ENCODE measurements around the gene TNNI2.

Gene TNNI2

DNA sequence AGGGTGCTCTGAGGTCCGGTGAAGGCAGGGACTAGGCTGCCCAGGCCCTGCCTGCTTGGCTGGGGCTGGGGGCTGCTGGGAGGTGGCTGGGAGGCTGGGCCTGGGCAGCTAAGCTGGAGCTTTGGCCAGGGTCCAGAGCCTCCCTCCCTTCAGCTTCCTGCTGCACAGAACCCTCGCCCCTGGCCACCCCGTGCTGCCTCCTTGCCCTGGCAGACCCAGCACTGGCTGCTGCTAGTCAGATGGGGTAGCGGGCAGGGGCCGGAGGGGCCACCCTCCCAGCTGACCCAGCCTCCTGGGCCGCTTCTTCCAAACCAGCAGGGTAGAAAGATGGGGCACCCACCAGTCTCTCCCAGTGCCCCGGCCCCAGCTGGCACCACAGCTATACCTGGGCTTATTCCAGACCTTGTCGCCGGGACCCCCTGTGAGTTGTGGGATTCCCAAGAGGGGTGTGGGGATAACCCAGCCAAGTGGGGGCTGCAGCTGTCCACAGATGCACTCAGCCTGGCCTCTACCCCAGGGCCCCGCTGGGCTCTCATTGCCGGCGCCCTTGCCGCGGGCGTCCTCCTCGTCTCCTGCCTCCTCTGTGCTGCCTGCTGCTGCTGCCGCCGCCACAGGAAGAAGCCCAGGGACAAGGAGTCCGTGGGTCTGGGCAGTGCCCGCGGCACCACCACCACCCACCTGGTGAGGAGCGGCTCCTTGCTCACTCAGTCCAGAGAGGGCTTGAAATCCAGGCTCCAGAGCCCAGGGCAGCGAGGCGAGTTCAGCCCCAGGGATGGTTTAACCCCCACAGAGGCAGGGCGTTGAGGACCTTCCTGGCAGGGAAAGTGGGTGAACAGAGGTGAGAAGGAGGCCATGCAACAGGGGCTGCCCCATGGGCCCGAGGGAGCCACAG, 3.8 kb upstream of the TNNI2 start, which contains the start of gene SYT8:
Gene SYT8 (plus strand): TSS at position 212 of the 892 bp plus-strand sequence. CDS start 116 bp downstream, at position 328.
- DNase-seq, result no peak

- DNase-seq, result no peak
These were observed 3.1 kb upstream of the TNNI2 start for GRCh38 chr11:1835671-1836010.

GRCh38 chr11:1836011-1836945, 2.5 kb upstream of the TNNI2 start:
- no peak for DNase-seq

DNA sequence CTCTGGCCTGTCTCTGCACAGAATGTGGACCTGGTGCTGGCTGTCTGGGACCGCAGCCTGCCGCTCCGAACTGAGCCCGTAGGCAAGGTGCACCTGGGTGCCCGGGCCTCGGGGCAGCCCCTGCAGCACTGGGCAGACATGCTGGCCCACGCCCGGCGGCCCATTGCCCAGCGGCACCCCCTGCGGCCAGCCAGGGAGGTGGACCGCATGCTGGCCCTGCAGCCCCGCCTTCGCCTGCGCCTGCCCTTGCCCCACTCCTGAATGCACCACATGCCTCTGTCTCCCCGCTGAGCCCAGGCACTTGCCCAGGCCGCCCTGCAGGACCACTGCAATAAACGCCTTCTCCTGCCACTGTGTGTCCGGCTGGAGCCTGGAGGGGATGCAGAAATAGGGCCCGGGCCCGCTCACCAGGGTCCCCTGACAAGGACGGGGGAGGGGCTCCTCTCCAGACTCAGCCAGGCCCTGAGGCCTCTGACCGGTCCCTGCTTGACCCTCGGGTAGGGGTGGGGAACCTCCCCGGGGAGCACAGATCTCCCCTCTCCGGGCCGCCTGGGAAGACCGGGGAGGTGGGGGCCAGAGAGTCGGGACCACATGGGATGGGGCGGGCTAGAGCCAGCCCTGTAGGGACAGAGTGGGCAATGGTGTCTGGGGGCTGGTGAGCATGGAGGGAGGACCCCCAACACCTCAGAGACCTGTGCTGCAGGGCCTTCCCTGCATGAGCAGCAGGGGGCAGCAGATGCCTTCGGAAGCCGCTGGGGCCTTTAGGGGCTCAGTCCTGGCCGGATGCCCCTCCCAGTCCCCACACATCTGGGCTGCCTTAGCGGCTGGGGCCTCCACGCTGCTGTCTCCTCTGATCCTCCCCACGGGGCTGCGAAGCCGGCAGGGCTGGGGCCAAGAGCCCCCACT, 1.4 kb upstream of the TNNI2 start:
- peak; percentile 79 to 83 for DNase-seq

DNA sequence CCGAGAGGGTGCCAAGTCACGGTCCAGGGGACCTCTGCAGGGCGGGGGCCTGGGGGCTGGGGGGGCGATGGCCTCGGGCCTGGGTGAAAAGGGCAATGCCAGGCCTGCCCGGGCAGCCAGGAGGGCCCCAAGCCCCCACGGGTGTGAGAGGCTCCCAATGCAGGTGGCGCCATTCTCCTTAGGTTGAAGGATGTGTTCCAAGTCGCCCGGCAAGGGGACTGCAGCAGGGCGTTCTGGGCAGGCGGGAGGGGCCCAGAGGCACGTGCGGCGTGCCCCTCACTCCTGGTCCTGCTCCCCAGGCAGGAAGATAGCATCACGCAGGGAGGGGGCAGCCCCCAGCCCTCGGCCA, 730 bp upstream of the TNNI2 start:
- no peak for DNase-seq

DNA sequence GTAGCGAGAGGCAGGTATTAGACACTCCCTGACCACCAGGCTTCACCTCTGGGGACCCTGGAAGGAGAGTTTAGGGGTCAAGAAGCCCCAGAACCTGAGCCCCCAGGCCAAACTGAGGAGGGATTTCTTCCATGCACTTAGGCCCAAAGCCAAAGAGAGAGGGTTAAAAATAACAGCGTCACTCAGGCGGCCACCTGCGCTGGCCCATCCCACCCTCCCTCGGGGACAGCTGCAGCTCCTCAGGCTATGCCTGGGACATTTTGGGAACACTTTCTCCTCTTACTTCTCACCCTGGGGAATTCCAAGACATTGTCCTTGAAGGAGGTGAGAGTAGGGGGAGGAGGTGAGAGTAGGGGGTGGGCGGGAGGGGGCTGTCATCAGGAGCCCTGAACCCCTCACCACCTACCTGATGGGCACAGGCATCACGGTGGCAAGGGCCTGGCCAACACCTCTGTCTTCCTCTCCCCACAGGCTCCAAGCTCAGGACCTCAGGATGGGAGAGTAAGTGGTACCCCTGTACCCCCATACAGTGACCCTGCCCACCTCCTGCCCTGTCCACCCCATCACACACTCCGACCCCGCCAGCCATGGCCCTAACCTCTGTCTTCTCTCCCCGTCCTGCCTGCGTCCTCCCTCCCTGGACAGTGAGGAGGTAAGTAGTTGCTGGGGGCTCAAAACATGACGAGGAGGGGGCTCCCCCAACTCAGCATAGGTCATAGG, 583 bp downstream of the TNNI2 start:
- no peak for DNase-seq

- DNase-seq, result no peak
These were observed 1.4 kb downstream of the TNNI2 start for GRCh38 chr11:1839924-1840779.

DNA sequence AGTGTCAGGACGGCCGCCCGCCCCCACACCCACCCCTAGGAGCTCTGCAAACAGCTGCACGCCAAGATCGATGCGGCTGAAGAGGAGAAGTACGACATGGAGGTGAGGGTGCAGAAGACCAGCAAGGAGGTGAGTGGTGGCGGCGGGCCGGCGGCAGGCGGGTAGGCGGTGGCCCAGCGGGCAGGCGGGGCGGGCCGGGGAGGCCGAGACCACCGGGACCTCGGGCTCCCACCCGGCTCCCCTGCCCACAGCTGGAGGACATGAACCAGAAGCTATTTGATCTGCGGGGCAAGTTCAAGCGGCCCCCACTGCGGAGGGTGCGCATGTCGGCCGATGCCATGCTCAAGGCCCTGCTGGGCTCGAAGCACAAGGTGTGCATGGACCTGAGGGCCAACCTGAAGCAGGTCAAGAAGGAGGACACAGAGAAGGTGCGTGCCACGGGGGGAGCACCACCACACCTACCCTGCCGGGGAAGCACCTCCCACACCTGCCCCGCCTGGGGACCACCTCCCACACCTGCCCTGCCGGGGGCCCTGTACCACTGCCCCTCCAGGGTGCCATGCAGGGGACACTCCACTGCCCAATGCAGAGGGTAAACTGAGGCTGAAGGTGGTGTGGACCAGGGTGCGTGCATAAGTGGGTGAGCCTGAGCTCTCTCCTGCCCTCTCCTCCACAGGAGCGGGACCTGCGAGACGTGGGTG, 2.1 kb downstream of the TNNI2 start:
- no peak for DNase-seq

- DNase-seq, result no peak
These were observed 2.8 kb downstream of the TNNI2 start for GRCh38 chr11:1841511-1842148.

- no peak for DNase-seq
These were observed 3.6 kb downstream of the TNNI2 start for GRCh38 chr11:1842149-1843097.

DNA sequence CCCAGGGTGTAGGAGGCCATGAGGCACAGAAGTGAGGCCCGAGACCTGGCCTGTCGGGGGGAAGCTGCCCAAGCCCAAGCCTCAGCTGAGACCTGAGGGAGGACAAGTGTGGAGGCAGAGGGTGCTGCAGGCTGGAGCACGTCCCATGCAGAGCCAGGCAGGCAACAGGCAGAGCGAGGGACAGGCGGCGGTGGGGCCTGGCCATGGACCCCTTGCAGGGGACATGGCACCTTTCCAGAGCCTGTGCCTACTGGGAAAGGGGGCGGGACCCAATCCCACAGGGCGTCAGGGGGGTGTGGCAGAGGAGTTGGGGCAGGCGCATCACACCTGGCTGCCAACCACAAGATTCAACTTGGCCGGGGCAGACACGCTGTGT, 4.3 kb downstream of the TNNI2 start:
- no peak for DNase-seq

DNA sequence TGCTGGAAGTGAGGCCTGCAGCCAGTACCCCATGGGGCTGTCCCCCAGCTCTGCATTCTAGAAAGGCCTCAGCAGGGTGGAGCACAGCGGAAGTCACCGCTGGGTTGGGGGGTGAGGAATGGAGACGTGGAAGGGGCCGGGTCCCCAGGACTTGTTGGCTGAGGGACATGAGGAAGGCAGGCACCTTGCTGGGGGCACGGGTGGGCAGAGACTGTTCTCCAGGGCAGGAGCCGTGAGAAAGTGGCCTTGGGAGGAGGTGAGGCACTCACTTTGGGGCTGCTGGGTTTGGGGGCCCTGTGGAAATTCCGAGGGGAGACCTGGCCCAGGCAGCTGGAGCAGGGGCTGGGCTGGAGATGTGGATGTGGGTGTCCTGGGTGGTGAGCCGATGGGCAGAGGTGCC, 5.0 kb downstream of the TNNI2 start:
- no peak for DNase-seq

GRCh38 chr11:1844221-1845094, 5.7 kb downstream of the TNNI2 start:
- peak; percentile 50 to 63 for DNase-seq

GRCh38 chr11:1845095-1845429, 6.3 kb downstream of the TNNI2 start:
- no peak for DNase-seq

DNA sequence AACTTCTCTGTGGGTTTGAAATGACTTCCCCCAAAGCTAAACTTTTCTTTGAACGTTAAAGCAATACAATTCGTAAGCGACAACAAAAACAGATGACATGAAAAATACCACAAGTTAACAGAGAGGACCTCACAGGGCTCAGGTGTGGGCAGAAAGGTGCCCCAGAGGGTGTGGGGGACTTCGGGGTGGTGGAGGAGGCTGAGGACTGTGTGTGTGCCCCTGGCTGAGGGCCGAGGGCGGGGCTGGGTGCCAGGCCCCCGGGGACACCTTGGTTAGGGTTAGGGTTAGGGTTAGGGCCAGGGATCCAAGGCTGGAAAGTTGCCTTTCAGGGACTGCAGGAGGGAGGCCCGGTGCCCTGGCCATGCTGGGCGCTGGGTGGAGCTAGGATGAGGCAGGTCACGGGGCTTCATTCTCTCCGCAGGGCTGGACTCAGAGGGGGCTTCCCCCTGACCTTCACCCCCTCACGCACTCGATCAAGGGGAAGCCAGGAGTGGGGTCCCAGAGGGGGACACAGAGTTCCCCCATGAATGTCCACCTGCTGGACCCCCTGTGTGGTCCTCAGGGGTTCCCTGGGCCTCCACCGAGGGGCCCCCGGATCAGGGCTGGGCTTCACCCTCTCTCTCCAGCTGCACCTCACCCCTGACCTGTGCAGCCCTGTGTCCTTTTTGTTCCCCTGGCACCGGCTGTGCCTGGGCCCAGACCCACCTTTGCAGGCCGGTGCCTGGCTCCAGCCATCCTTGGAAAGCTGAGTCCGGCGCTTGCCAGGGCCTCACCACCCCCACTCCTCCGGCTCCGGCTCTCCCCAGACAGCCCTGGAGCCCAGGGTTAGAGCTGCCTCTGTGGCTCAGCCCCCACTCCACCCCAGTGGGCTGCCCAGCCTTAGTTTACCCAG, 7.0 kb downstream of the TNNI2 start:
- no peak for DNase-seq

GRCh38 chr11:1846453-1846932, 7.7 kb downstream of the TNNI2 start:
- DNase-seq, result no peak
